DOHH2 (cell line): ENCODE data around the gene ACTR2.

Experiments
- EZH2phosphoT487 ChIP-seq: fragments of 200-600 bp; sonication (generic); IDR thresholded peaks from 2 replicates; pipeline ENCODE4 v1.6.1; 2017; ENCODE audit warnings: borderline replicate concordance, mild to moderate bottlenecking, antibody characterized with exemption, low read length, moderate library complexity, mixed read lengths
- TF ChIP-seq, protein P1 (sequence below): fragments of 200-600 bp; sonication (generic); IDR thresholded peaks from one replicate; pipeline ENCODE4 v1.5.1; 2014; ENCODE audit warnings: antibody characterized with exemption, mild to moderate bottlenecking, low read depth, low read length; ENCODE audit not compliant: poor library complexity, severe bottlenecking

GRCh38 chr2:65313126-65313953 is 85.7 kb downstream of the ACTR2 start:
- TF ChIP-seq, protein P1, sequence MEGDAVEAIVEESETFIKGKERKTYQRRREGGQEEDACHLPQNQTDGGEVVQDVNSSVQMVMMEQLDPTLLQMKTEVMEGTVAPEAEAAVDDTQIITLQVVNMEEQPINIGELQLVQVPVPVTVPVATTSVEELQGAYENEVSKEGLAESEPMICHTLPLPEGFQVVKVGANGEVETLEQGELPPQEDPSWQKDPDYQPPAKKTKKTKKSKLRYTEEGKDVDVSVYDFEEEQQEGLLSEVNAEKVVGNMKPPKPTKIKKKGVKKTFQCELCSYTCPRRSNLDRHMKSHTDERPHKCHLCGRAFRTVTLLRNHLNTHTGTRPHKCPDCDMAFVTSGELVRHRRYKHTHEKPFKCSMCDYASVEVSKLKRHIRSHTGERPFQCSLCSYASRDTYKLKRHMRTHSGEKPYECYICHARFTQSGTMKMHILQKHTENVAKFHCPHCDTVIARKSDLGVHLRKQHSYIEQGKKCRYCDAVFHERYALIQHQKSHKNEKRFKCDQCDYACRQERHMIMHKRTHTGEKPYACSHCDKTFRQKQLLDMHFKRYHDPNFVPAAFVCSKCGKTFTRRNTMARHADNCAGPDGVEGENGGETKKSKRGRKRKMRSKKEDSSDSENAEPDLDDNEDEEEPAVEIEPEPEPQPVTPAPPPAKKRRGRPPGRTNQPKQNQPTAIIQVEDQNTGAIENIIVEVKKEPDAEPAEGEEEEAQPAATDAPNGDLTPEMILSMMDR: no peak
- no peak for TF ChIP-seq EZH2phosphoT487
